ENCODE measurements around the gene CFAP77. TPM values are rescaled to one million over a fixed set of nuclear protein-coding genes. Genes with fewer than 3 reads are reported as not detected.

The CFAP77 gene
- total RNA-seq, 4 donors from 2014 or later = not detected

GRCh38 chr9:132614324-132614723, 204.3 kb downstream of the CFAP77 start:
- 81 to 82% methylated on average over 6 of the region's 6 CpGs for WGBS, 2 donors
- no peak overlapping the region for H3K4me3 ChIP-seq (ENCODE audit: low read depth, poor library complexity, severe bottlenecking)
- DNase-seq (ENCODE audit: low spot score in 2 of 2) = no peak
- TF ChIP-seq POLR2A (IDR thresholded peaks at IDR 0.05) = no peak
- no peak for TF ChIP-seq CTCF (IDR thresholded peaks at IDR 0.05)
- intact Hi-C loops (cut with DNase I; ENCODE audit: low total_unique reads) = no loop called here

DNA sequence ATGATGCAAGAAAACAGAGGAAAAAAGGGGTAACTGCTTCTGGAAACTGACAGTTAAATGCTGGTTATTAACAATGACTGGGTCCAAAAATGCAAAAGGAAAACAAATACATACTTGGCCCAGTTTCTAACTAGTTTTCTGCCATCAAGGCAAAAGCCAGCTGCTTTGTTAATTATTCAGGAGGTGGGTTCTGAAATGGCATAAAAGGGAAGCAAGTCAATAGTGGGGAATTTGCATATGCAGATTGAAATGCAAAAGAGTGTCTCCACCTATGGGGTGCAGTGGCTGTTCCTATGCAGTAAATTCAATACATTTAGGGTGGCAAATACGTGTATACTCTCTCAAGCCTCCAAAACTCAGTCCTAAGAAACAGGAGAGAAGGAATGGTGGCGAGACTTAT, 205.8 kb downstream of the CFAP77 start:
- TF ChIP-seq POLR2A (IDR thresholded peaks at IDR 0.05) (no peak), CTCF (IDR thresholded peaks at IDR 0.05) (no peak)
- H3K4me3 ChIP-seq (ENCODE audit: low read depth, poor library complexity, severe bottlenecking) = no peak overlapping the region
- no peak for DNase-seq (ENCODE audit: low spot score in 2 of 2)
- intact Hi-C loops (cut with DNase I; ENCODE audit: low total_unique reads) = no loop called here
- 87 to 92% methylated on average over 2 of the region's 2 CpGs for WGBS, 2 donors

- TF ChIP-seq POLR2A (IDR thresholded peaks at IDR 0.05) (no peak), CTCF (IDR thresholded peaks at IDR 0.05) (no peak)
- intact Hi-C loops (cut with DNase I; ENCODE audit: low total_unique reads) = no loop called here
- DNase-seq (ENCODE audit: low spot score in 2 of 2) = no peak
- 95 to 96% methylated on average over 5 of the region's 5 CpGs for WGBS, 2 donors
- H3K4me3 ChIP-seq (ENCODE audit: low read depth, poor library complexity, severe bottlenecking) = no peak overlapping the region
Observed at GRCh38 chr9:132616725-132617124, 206.7 kb downstream of the CFAP77 start.

DNA sequence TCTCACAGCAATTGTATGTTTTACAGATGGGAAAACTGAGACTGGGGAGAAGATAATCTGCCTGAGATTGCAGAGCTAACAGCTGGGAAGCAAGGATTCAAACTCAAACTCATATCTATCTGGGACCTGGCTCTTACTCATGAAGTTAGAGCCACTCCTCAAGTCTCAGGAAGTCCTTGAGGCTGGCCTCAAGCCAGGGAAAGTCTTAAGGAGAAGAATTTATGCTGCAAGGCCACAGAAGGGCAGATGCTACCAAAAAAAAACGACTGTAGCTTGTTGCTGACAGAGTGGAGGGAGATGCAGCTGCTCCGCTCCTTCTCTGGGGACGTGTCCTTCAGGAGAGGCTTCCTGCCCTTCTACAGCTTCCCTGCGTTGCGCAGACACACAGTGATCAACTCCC, 212.1 kb downstream of the CFAP77 start:
- intact Hi-C loops (cut with DNase I; ENCODE audit: low total_unique reads) = no loop called here
- no peak overlapping the region for H3K4me3 ChIP-seq (ENCODE audit: low read depth, poor library complexity, severe bottlenecking)
- no peak for TF ChIP-seq CTCF (IDR thresholded peaks at IDR 0.05)
- TF ChIP-seq POLR2A (IDR thresholded peaks at IDR 0.05) = no peak
- WGBS, 2 donors = 83 to 84% methylated on average over 5 of the region's 5 CpGs
- no peak for DNase-seq (ENCODE audit: low spot score in 2 of 2)

Other genes starting within 250 kb of the CFAP77 start
- gene NTNG2, start 248.2 kb upstream of the CFAP77 start, total RNA-seq = 1 to 10 TPM in 1 of 4 donors, under 1 TPM in 3; 0.10 to 1.0 (median 0.29) TPM
- gene SETX, start 55.2 kb upstream of the CFAP77 start, total RNA-seq = 10 to 100 TPM; 32.8 to 38.7 (median 35.9) TPM
- 10 to 100 TPM in 3 of 4 donors, 1 to 10 TPM in 1; 9.3 to 12.2 (median 10.7) TPM for gene TTF1, start 3.4 kb upstream of the CFAP77 start, total RNA-seq
- gene BARHL1, start 172.4 kb downstream of the CFAP77 start, total RNA-seq = not detected